ENCODE data around the gene TRIM54.

GRCh38 chr2:27285481-27285880 is 3.3 kb downstream of the TRIM54 start:
- TF ChIP-seq CTCF (IDR thresholded peaks at IDR 0.05) (no peak), SMAD3 (CRISPR knock-in tag; IDR thresholded peaks at IDR 0.05; ENCODE audit: borderline replicate concordance) (no peak), ATF3 (CRISPR knock-in tag; conservative IDR thresholded peaks at IDR 0.05) (no peak), PREB (CRISPR knock-in tag; IDR thresholded peaks at IDR 0.05; ENCODE audit: borderline replicate concordance) (no peak), TEAD4 (CRISPR knock-in tag; IDR thresholded peaks at IDR 0.05) (no peak), ETV6 (CRISPR knock-in tag; IDR thresholded peaks at IDR 0.05) (no peak), USF1 (CRISPR knock-in tag; IDR thresholded peaks at IDR 0.05) (no peak), NR2C2 (CRISPR knock-in tag; IDR thresholded peaks at IDR 0.05) (no peak), NFE2L1 (CRISPR knock-in tag; IDR thresholded peaks at IDR 0.05) (no peak), SP1 (CRISPR knock-in tag; conservative IDR thresholded peaks at IDR 0.05) (no peak), NFYB (CRISPR knock-in tag; conservative IDR thresholded peaks at IDR 0.05; ENCODE audit: low read depth) (no peak), FOXP4 (CRISPR knock-in tag; IDR thresholded peaks at IDR 0.05) (no peak), RELA (CRISPR knock-in tag; IDR thresholded peaks at IDR 0.05; ENCODE audit: borderline replicate concordance) (no peak)
